Measurements from ENCODE around the gene RRP1B.

- TF ChIP-seq EZH2 (IDR thresholded peaks at IDR 0.05; ENCODE audit: insufficient read depth, poor library complexity, severe bottlenecking) (no peak), EZH2phosphoT487 (IDR thresholded peaks at IDR 0.05; ENCODE audit: insufficient read depth, low read depth) (no peak)
These were observed 33.6 kb downstream of the RRP1B start for GRCh38 chr21:43692949-43693348.
